ENCODE data around the gene DNAH9. TPM values are rescaled to one million over a fixed set of nuclear protein-coding genes. Genes with fewer than 3 reads are reported as not detected.
A peak's percentile ranks its signal among the peaks of the same experiment; 100 is the strongest.

The DNAH9 gene, protein sequence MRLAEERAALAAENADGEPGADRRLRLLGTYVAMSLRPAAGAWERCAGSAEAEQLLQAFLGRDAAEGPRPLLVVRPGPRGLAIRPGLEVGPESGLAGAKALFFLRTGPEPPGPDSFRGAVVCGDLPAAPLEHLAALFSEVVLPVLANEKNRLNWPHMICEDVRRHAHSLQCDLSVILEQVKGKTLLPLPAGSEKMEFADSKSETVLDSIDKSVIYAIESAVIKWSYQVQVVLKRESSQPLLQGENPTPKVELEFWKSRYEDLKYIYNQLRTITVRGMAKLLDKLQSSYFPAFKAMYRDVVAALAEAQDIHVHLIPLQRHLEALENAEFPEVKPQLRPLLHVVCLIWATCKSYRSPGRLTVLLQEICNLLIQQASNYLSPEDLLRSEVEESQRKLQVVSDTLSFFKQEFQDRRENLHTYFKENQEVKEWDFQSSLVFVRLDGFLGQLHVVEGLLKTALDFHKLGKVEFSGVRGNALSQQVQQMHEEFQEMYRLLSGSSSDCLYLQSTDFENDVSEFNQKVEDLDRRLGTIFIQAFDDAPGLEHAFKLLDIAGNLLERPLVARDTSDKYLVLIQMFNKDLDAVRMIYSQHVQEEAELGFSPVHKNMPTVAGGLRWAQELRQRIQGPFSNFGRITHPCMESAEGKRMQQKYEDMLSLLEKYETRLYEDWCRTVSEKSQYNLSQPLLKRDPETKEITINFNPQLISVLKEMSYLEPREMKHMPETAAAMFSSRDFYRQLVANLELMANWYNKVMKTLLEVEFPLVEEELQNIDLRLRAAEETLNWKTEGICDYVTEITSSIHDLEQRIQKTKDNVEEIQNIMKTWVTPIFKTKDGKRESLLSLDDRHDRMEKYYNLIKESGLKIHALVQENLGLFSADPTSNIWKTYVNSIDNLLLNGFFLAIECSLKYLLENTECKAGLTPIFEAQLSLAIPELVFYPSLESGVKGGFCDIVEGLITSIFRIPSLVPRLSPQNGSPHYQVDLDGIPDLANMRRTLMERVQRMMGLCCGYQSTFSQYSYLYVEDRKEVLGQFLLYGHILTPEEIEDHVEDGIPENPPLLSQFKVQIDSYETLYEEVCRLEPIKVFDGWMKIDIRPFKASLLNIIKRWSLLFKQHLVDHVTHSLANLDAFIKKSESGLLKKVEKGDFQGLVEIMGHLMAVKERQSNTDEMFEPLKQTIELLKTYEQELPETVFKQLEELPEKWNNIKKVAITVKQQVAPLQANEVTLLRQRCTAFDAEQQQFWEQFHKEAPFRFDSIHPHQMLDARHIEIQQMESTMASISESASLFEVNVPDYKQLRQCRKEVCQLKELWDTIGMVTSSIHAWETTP (N-terminal part only)
- total RNA-seq: under 1 TPM in 3 of 4 donors, not detected in 1; 0.23 to 0.47 (median 0.37) TPM
- polyA plus RNA-seq: 0.20 TPM
- long read RNA-seq, donor 1, partial matches to known transcripts: 0 of 2 reads
- long read RNA-seq, donor 1, other reads (novel, unspliced or antisense): 2 of 2 reads
- long read RNA-seq, donor 2: 0 reads
- long read RNA-seq, donor 3, partial matches to known transcripts: 0 of 4 reads
- long read RNA-seq, donor 3, other reads (novel, unspliced or antisense): 2 of 4 reads
- long read RNA-seq, donor 4: 0 reads

DNA sequence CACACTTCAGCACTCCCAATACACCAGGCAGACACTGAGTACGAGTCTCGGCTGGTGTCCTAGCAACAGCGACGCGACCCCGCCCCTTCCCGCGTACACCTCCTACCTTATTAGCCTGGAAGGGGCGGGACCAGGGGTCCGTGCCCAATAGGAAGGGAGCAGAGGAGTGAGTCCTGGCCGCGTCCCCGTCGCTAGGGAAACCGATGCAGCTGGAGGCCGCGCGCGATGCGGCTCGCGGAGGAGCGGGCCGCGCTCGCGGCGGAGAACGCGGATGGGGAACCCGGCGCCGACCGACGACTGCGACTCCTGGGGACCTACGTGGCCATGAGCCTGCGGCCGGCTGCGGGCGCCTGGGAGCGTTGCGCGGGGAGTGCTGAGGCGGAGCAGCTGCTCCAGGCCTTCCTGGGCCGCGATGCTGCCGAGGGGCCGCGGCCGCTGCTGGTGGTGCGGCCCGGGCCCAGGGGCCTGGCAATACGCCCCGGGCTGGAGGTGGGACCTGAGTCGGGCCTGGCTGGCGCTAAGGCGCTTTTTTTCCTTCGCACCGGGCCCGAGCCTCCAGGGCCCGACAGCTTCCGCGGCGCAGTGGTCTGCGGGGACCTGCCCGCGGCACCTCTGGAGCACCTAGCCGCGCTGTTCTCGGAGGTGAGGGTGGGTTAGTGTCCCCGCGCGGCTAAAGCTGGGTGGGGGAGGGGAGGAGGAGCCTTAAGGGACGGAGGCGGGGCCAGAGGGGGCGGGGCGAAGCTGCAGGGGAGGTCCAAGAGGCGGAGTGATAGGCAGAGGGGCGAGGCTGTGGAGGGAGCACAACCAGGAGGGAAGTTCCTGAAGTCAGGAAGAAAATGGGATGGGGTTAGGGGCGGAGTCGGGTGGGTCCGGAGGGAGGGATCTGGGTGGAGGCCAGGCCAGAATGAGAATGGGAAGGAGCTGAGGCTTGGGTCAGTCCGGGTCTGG is at the start of gene DNAH9:
DNAH9 (plus strand) TSS at position 197 of the 948 bp plus-strand sequence; CDS start at position 226, 29 bp downstream.
- Histone ChIP-seq H3K9me3 (ENCODE audit: control insufficient read depth, low read length) (no peaks in the 10 kb centered on the region), H3K4me3 (ENCODE audit: low read length) (peak within 1 kb of the TSS; percentile 58), H3K4me1 (ENCODE audit: control insufficient read depth, insufficient read depth, low read length) (no peaks in the 10 kb centered on the region), H3K27me3 (ENCODE audit: control insufficient read depth, insufficient read depth) (no peaks in the 10 kb centered on the region), H3K27ac (ENCODE audit: low read length) (peak within 1 kb of the TSS; percentile 6)
- DNase-seq: peak; percentile 99 to 100 (median 99)
- intact Hi-C loops (cut with DNase I): no loop called here
- WGBS: 2% methylated on average over 84 of the region's 84 CpGs
- ATAC-seq: peak; percentile 99 to 100

DNA sequence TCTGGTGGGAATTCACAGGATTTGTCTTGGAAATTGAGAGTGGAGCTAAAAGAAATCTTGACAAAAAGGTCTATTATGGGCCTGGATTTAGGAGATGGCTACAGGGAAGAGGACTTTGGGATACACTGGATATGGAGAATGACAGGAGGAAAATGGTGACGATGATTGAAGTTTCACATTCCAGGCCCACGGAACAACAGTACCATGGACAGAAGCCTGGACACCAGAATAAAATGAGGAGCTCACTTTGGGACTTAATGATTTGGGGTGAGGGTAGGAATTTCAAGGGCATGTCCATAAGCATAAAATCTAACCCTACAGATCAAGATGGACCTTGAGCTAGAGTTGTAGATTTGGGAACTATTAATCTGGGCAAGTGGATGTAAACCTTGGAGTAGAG is 47.8 kb upstream of the DNAH9 start:
- Histone ChIP-seq H3K27ac (ENCODE audit: low read length) (no peak overlapping the region), H3K27me3 (ENCODE audit: control insufficient read depth, insufficient read depth) (no peaks in the 10 kb centered on the region), H3K4me1 (ENCODE audit: control insufficient read depth, insufficient read depth, low read length) (no peaks in the 10 kb centered on the region), H3K9me3 (ENCODE audit: control insufficient read depth, low read length) (no peaks in the 10 kb centered on the region), H3K4me3 (ENCODE audit: low read length) (no peak overlapping the region)
- intact Hi-C loops (cut with DNase I): no loop called here
- no peak for DNase-seq
- ATAC-seq: no peak
- 88% methylated on average over 2 of the region's 2 CpGs for WGBS

DNA sequence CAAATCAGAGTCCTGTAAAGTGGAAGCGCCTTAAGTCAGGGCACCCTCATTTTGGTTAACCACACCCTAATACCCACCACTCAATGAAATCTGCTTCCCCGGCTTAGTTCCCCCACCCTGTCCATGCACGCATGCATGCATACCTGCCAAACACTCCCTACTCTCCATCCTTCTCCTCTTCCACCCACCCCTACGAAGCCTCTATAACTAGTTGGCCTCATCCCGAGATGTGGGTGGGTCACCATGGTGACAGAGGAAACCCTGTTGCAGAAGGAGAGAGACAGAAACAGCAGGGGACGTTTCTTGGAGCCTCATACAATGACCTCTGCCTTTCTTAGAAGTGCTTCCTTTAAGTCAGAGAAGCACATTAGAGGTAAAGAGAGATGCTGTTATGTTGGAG is 46.8 kb upstream of the DNAH9 start:
- no peak for DNase-seq
- 57% methylated on average over 6 of the region's 6 CpGs for WGBS
- ATAC-seq: no peak
- Histone ChIP-seq H3K27me3 (ENCODE audit: control insufficient read depth, insufficient read depth) (no peaks in the 10 kb centered on the region), H3K9me3 (ENCODE audit: control insufficient read depth, low read length) (no peaks in the 10 kb centered on the region), H3K27ac (ENCODE audit: low read length) (no peak overlapping the region), H3K4me3 (ENCODE audit: low read length) (no peak overlapping the region), H3K4me1 (ENCODE audit: control insufficient read depth, insufficient read depth, low read length) (no peaks in the 10 kb centered on the region)
- intact Hi-C loops (cut with DNase I): no loop called here

DNA sequence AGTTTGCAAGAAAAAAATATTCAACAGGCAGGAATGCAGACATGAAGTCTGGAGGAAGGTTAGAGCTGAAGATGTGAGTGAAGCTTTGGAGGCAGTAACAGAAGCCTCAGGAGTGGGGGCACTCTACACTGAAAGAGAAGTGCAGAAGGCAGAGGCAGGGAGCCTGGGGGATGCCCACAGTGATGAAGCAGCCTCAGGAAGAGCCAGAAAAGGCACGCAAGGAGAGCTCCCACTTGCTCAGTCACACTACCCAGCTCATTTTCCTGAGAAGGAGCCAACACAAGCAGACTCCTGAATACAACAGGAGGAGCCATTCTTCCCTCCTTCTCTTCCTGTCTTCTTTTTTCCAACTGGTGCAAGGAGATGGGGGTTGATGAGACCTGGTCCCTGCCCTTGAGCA is 45.1 kb upstream of the DNAH9 start:
- intact Hi-C loops (cut with DNase I): no loop called here
- no peaks in the 10 kb centered on the region for H3K9me3 ChIP-seq (ENCODE audit: control insufficient read depth, low read length)
- DNase-seq (no peak), ATAC-seq (no peak)
- H3K27ac ChIP-seq (ENCODE audit: low read length): no peak overlapping the region
- no peak overlapping the region for H3K4me3 ChIP-seq (ENCODE audit: low read length)
- H3K4me1 ChIP-seq (ENCODE audit: control insufficient read depth, insufficient read depth, low read length): no peaks in the 10 kb centered on the region
- 52% methylated on average over 1 of the region's 1 CpG for WGBS
- no peaks in the 10 kb centered on the region for H3K27me3 ChIP-seq (ENCODE audit: control insufficient read depth, insufficient read depth)

DNA sequence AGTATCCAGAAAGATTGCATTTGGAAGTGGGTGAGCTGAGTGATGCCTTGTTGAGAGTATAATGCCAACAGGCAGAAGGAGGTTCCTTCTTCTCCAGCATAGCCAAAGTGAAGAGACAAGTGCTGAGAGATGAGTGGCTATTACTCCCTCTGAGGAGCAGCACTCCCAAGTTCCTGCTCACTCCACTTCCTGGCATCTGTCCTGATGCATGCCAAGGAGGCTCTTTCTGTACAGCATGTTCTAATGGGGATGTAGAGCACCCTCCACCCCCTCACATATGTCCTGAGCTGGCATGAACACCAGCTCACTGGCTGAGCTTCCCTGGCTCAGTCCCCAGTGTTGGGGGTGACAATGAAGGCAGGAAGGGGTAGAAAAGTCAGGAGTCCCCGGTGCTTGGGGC is 44.2 kb upstream of the DNAH9 start:
- intact Hi-C loops (cut with DNase I): no loop called here
- Histone ChIP-seq H3K27ac (ENCODE audit: low read length) (no peak overlapping the region), H3K9me3 (ENCODE audit: control insufficient read depth, low read length) (no peaks in the 10 kb centered on the region), H3K4me1 (ENCODE audit: control insufficient read depth, insufficient read depth, low read length) (no peaks in the 10 kb centered on the region), H3K27me3 (ENCODE audit: control insufficient read depth, insufficient read depth) (no peaks in the 10 kb centered on the region), H3K4me3 (ENCODE audit: low read length) (no peak overlapping the region)
- no peak for ATAC-seq
- WGBS: 72% methylated on average over 1 of the region's 1 CpG
- DNase-seq: no peak

DNA sequence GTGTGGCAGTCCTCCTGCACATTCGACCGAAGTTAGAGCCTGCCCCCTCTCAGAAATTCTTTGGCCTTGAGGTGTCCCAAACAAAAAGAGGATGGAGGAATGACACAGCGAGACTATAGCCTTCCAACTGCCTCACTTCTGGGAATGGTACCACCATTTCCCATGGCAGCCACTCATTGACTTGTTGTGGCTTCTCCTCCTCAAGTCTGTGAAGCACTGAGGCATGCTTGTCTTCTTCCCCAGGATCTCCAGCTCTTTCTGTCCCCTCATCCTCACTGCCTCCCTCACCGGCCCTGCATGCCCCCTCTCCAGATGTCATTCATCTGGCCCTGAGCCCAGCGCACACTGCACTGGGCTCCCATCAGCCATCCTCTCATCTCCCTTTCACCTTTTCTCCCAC is 43.7 kb upstream of the DNAH9 start:
- intact Hi-C loops (cut with DNase I): no loop called here
- no peak for ATAC-seq
- WGBS: 79% methylated on average over 5 of the region's 5 CpGs

DNA sequence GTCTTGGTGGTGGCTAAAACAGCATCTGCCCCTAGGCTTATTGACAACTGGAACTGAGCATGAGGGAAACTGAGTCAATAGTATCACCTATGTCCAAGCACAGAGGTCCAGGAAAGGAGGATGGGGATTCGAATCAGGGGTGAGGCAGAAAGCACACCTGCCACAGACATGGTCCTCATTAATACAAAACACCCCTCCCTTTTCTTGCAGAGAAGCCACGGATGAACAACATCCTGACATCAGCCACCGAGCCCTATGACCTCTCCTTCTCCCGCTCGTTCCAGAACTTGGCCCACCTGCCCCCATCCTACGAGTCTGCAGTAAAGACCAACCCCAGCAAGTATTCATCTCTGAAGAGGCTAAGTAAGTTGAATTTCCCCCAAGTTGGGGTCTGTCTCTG is 42.7 kb upstream of the DNAH9 start:
- no peaks in the 10 kb centered on the region for H3K27me3 ChIP-seq (ENCODE audit: control insufficient read depth, insufficient read depth)
- 84% methylated on average over 6 of the region's 6 CpGs for WGBS
- DNase-seq (no peak), ATAC-seq (no peak)
- H3K4me3 ChIP-seq (ENCODE audit: low read length): no peak overlapping the region
- H3K9me3 ChIP-seq (ENCODE audit: control insufficient read depth, low read length): no peaks in the 10 kb centered on the region
- no peak overlapping the region for H3K27ac ChIP-seq (ENCODE audit: low read length)
- intact Hi-C loops (cut with DNase I): no loop called here
- no peaks in the 10 kb centered on the region for H3K4me1 ChIP-seq (ENCODE audit: control insufficient read depth, insufficient read depth, low read length)

More for the DNA sequence above, 43.7 kb upstream of the DNAH9 start:
- no peaks in the 10 kb centered on the region for H3K9me3 ChIP-seq (ENCODE audit: control insufficient read depth, low read length)
- no peak overlapping the region for H3K4me3 ChIP-seq (ENCODE audit: low read length)
- H3K27ac ChIP-seq (ENCODE audit: low read length): no peak overlapping the region
- H3K27me3 ChIP-seq (ENCODE audit: control insufficient read depth, insufficient read depth): no peaks in the 10 kb centered on the region
- no peak for DNase-seq
- no peaks in the 10 kb centered on the region for H3K4me1 ChIP-seq (ENCODE audit: control insufficient read depth, insufficient read depth, low read length)

DNA sequence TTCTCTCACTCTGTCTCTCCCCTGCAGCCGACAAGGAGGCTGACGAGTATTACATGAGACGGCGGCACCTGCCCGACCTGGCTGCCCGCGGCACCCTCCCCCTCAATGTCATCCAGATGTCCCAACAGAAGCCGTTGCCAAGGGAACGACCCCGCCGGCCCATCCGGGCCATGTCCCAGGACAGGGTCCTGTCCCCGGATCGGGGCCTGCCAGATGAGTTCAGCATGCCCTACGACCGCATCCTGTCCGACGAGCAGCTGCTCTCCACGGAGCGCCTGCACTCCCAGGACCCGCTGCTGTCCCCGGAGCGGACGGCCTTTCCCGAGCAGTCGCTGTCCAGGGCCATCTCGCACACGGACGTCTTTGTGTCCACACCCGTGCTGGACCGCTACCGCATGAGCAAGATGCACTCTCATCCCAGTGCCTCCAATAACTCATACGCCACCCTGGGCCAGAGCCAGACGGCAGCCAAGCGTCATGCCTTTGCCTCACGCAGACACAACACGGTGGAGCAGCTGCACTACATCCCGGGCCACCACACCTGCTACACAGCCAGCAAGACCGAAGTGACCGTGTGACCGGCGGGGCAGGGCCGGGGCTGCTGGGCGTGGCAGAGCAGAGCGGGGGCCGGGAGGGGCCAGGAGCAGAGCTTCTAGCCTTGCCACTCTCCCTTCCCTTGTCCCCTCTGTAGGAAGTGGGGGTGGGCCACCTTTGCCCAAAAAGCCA is 40.4 kb upstream of the DNAH9 start:
- H3K27ac ChIP-seq (ENCODE audit: low read length): no peak overlapping the region
- intact Hi-C loops (cut with DNase I): no loop called here
- DNase-seq (no peak), ATAC-seq (peak in 1 of 2 donors; percentile 18)
- no peaks in the 10 kb centered on the region for H3K4me1 ChIP-seq (ENCODE audit: control insufficient read depth, insufficient read depth, low read length)
- 92% methylated on average over 46 of the region's 46 CpGs for WGBS
- H3K4me3 ChIP-seq (ENCODE audit: low read length): no peak overlapping the region
- H3K27me3 ChIP-seq (ENCODE audit: control insufficient read depth, insufficient read depth): no peaks in the 10 kb centered on the region
- H3K9me3 ChIP-seq (ENCODE audit: control insufficient read depth, low read length): no peaks in the 10 kb centered on the region

DNA sequence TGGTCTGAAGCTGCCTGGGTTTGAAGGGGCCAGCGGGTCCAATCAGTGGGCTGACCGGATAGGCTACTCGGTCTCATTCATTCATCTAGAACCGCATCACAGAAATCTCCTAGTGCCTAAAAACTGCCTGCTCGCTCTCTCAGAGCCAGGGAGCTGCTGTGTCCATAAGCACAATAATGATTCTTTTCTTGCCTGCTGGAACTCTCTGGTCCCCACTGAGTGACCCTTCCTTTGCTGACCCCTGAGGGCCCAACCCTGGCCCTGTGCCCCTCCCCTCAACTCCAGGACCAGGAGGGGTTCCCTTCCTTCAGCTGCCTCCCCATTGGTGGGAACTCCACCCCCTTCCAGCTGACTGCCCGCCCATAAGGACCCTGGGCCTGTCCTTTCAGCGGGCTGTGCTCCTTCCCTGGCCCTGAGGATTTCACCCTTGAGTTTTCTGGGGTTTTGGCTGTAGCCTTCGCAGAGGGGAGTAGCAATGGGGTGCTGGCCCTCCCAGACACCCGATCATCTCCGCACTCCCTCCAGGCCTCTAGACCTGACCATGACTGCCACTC is 39.5 kb upstream of the DNAH9 start:
- DNase-seq (no peak), ATAC-seq (no peak)
- Histone ChIP-seq H3K4me3 (ENCODE audit: low read length) (no peak overlapping the region), H3K9me3 (ENCODE audit: control insufficient read depth, low read length) (no peaks in the 10 kb centered on the region), H3K27me3 (ENCODE audit: control insufficient read depth, insufficient read depth) (no peaks in the 10 kb centered on the region), H3K4me1 (ENCODE audit: control insufficient read depth, insufficient read depth, low read length) (no peaks in the 10 kb centered on the region), H3K27ac (ENCODE audit: low read length) (no peak overlapping the region)
- 91% methylated on average over 10 of the region's 10 CpGs for WGBS
- intact Hi-C loops (cut with DNase I): no loop called here

Data from right cardiac atrium (tissue), 5 donors.